H1 (cell line): ENCODE measurements around the gene CABCOCO1. TPM values are rescaled to one million over a fixed set of nuclear protein-coding genes. Genes with fewer than 3 reads are reported as not detected.

ENCODE experiments used
- CTCF ChIA-PET: fragments of 300-600 bp; sonication (Branson Sonifier 250); formaldehyde crosslinking; loops from one replicate; lab custom pipeline; 2021; ENCODE audit not compliant: partially characterized antibody; lab: Charles Lee
- POLR2A ChIA-PET: fragments of 300-600 bp; sonication (Branson Sonifier 250); formaldehyde crosslinking; loops from one replicate; lab custom pipeline; 2021; ENCODE audit warnings: inconsistent platforms; ENCODE audit not compliant: partially characterized antibody; lab: Charles Lee
- DNase-seq, 2 experiments: peaks; one replicate each; pipeline versions ENCODE4 v3.0.0 to v3.0.0-alpha.2; 2010 to 2022; ENCODE audit warnings: low spot score in 2 of 2, low read depth in 1 of 2, mixed read lengths in 1 of 2
- FAIRE-seq: peaks from 2 replicates; lab custom pipeline; 2011; peaks lifted over from hg19 to GRCh38; lab: Jason Lieb, UNC
- H2AFZ ChIP-seq: 2 replicates; pipeline ENCODE4 v1.8.1; 2012; ENCODE audit warnings: low read length, inconsistent platforms
- H2AK5ac ChIP-seq: 2 replicates; pipeline ENCODE4 v1.6.1; 2013; ENCODE audit warnings: low read depth, low read length
- H2BK120ac ChIP-seq: replicated peaks from 2 replicates; pipeline ENCODE3; 2013; ENCODE audit warnings: low read depth, low read length, inconsistent platforms
- H2BK12ac ChIP-seq: 2 replicates; pipeline ENCODE4 v1.6.1; 2013; ENCODE audit warnings: low read depth, low read length
- H2BK15ac ChIP-seq: 2 replicates; pipeline ENCODE4 v1.6.1; 2013; ENCODE audit warnings: low read length
- H2BK20ac ChIP-seq: 2 replicates; pipeline ENCODE4 v1.6.1; 2013; ENCODE audit warnings: low read length
- H2BK5ac ChIP-seq: 2 replicates; pipeline ENCODE4 v1.6.1; 2013; ENCODE audit warnings: low read depth, low read length
- H3K14ac ChIP-seq: 2 replicates; pipeline ENCODE4 v1.6.1; 2013; ENCODE audit warnings: inconsistent platforms; ENCODE audit not compliant: insufficient read length
- H3K18ac ChIP-seq: 2 replicates; pipeline ENCODE4 v1.6.1; 2013; ENCODE audit warnings: low read length; ENCODE audit errors: extremely low read depth
- H3K23ac ChIP-seq: 2 replicates; pipeline ENCODE4 v1.6.1; 2013; ENCODE audit warnings: inconsistent platforms; ENCODE audit not compliant: insufficient read length
- H3K23me2 ChIP-seq: 2 replicates; pipeline ENCODE4 v1.6.1; 2013; ENCODE audit warnings: low read depth, low read length
- H3K27ac ChIP-seq: 2 replicates; pipeline ENCODE4 v1.6.1; 2011; ENCODE audit warnings: low read depth, low read length, inconsistent platforms
- H3K27me3 ChIP-seq, 4 experiments: replicated peaks in 1 of 4; 1 replicate in 1 of 4; 2 replicates in 3 of 4; pipeline versions ENCODE4 v1.6.1 to v1.8.1; 2011 to 2013; ENCODE audit warnings: low read length in 3 of 4, mild to moderate bottlenecking in 3 of 4, inconsistent platforms in 2 of 4, mixed read lengths in 2 of 4, moderate library complexity in 1 of 4; ENCODE audit not compliant: control insufficient read depth in 3 of 4, insufficient read depth in 3 of 4; ENCODE audit errors: extremely low read depth in 1 of 4
- H3K36me3 ChIP-seq, 4 experiments: 2 replicates each; pipeline versions ENCODE4 v1.6.1 to v1.8.1; 2011 to 2013; ENCODE audit warnings: mild to moderate bottlenecking in 4 of 4, low read length in 3 of 4, moderate library complexity in 2 of 4, control low read depth in 1 of 4, inconsistent platforms in 1 of 4; ENCODE audit not compliant: insufficient read depth in 4 of 4, control insufficient read depth in 2 of 4
- H3K4ac ChIP-seq: replicated peaks from 2 replicates; pipeline ENCODE3; 2013; ENCODE audit warnings: low read length, low read depth, mixed read lengths, inconsistent platforms; ENCODE audit not compliant: insufficient read length
- H3K4me1 ChIP-seq, 4 experiments: replicated peaks in 1 of 4; 1 replicate in 1 of 4; 2 replicates in 3 of 4; pipeline versions ENCODE4 v1.6.1 to v1.8.1; 2011 to 2013; ENCODE audit warnings: low read length in 3 of 4, inconsistent platforms in 2 of 4, mixed read lengths in 1 of 4; ENCODE audit not compliant: insufficient read depth in 4 of 4, control insufficient read depth in 3 of 4
- H3K4me2 ChIP-seq, 2 experiments: 2 replicates each; pipeline versions ENCODE4 v1.6.1 to v1.8.1; 2011 to 2013; ENCODE audit warnings: low read depth in 2 of 2, low read length in 2 of 2, control low read depth in 1 of 2, inconsistent platforms in 1 of 2, mild to moderate bottlenecking in 1 of 2; ENCODE audit not compliant: insufficient read depth in 1 of 2
- H3K4me3 ChIP-seq, 4 experiments: fragments of 200-600, 300-600 bp in 1 of 4; sonication (generic), shearing (Covaris generic), sonication (Bioruptor Twin) in 1 of 4; 2 replicates each; pipeline versions ENCODE4 v1.5.1 to v1.8.1; 2011 to 2016; ENCODE audit warnings: low read length in 4 of 4, low read depth in 3 of 4, control low read depth in 2 of 4, inconsistent platforms in 2 of 4, mild to moderate bottlenecking in 2 of 4, mixed read lengths in 1 of 4, moderate library complexity in 1 of 4; ENCODE audit not compliant: insufficient read depth in 2 of 4; ENCODE audit errors: extremely low read depth in 1 of 4
- H3K56ac ChIP-seq: replicated peaks from 2 replicates; pipeline ENCODE3; 2013; ENCODE audit warnings: low read depth, mild to moderate bottlenecking, mixed read lengths, low read length, inconsistent platforms; ENCODE audit not compliant: insufficient read length
- H3K79me1 ChIP-seq: 2 replicates; pipeline ENCODE4 v1.6.1; 2013; ENCODE audit warnings: low read depth, low read length, control low read depth
- H3K79me2 ChIP-seq, 2 experiments: 2 replicates each; pipeline versions ENCODE4 v1.6.1 to v1.8.1; 2012 to 2013; ENCODE audit warnings: low read length in 2 of 2, mild to moderate bottlenecking in 2 of 2, inconsistent platforms in 1 of 2; ENCODE audit not compliant: insufficient read depth in 2 of 2, control insufficient read depth in 1 of 2
- H3K9ac ChIP-seq, 4 experiments: replicated peaks in 1 of 4; 1 replicate in 1 of 4; 2 replicates in 3 of 4; pipeline versions ENCODE4 v1.6.1 to v1.8.1; 2011 to 2013; ENCODE audit warnings: low read depth in 3 of 4, low read length in 3 of 4, control low read depth in 2 of 4, mild to moderate bottlenecking in 2 of 4, moderate library complexity in 2 of 4, inconsistent platforms in 1 of 4; ENCODE audit errors: extremely low read depth in 1 of 4
- H3K9me3 ChIP-seq, 2 experiments: 2 replicates each; pipeline versions ENCODE4 v1.6.1 to v1.8.1; 2012 to 2013; ENCODE audit warnings: mild to moderate bottlenecking in 2 of 2, moderate library complexity in 2 of 2, control low read depth in 1 of 2, inconsistent platforms in 1 of 2, low read depth in 1 of 2, low read length in 1 of 2, mixed read lengths in 1 of 2; ENCODE audit not compliant: insufficient read depth in 2 of 2
- H4K20me1 ChIP-seq, 2 experiments: replicated peaks in 1 of 2; 2 replicates each; pipeline versions ENCODE3 to v1.8.1; 2011 to 2013; ENCODE audit warnings: inconsistent platforms in 2 of 2, low read length in 2 of 2, mild to moderate bottlenecking in 1 of 2; ENCODE audit not compliant: insufficient read depth in 2 of 2, control insufficient read depth in 1 of 2
- H4K5ac ChIP-seq: 2 replicates; pipeline ENCODE4 v1.6.1; 2013; ENCODE audit warnings: low read length, low read depth, mixed read lengths, inconsistent platforms; ENCODE audit not compliant: insufficient read length
- H4K8ac ChIP-seq: 2 replicates; pipeline ENCODE4 v1.8.0; 2013; ENCODE audit warnings: mild to moderate bottlenecking, moderate library complexity, low read length, inconsistent platforms; ENCODE audit not compliant: insufficient read depth; ENCODE audit errors: extremely low read depth
- H4K91ac ChIP-seq: replicated peaks from 2 replicates; pipeline ENCODE3; 2013; ENCODE audit warnings: low read length, mixed read lengths, inconsistent platforms; ENCODE audit not compliant: insufficient read length
- BACH1 ChIP-seq: IDR thresholded peaks from 2 replicates; pipeline ENCODE4 v1.6.1; 2012; ENCODE audit warnings: low read length, improper control_type of control experiment
- CBX8 ChIP-seq: fragments of 300-800, 300-1000 bp; sonication (generic); IDR thresholded peaks from 2 replicates; pipeline ENCODE4 v1.7.1; 2016; ENCODE audit warnings: low read depth, low read length, borderline replicate concordance
- CREB1 ChIP-seq: IDR thresholded peaks from 2 replicates; pipeline ENCODE4 v1.6.1; 2012; ENCODE audit warnings: inconsistent platforms
- GTF2F1 ChIP-seq: IDR thresholded peaks from 2 replicates; pipeline ENCODE4 v1.6.1; 2012; ENCODE audit warnings: low read depth, low read length, improper control_type of control experiment, borderline replicate concordance
- NRF1 ChIP-seq: IDR thresholded peaks from 2 replicates; pipeline ENCODE4 v1.6.1; 2011; ENCODE audit warnings: mild to moderate bottlenecking, low read depth, low read length, improper control_type of control experiment
- RNF2 ChIP-seq: fragments of 200-900, 300-1000 bp; sonication (generic); IDR thresholded peaks from 2 replicates; pipeline ENCODE4 v1.7.1; 2016; ENCODE audit warnings: borderline replicate concordance, low read depth, mild to moderate bottlenecking, antibody characterized with exemption, low read length; ENCODE audit not compliant: poor library complexity, severe bottlenecking; ENCODE audit errors: missing control alignments
- SAP30 ChIP-seq: fragments of 300-600 bp; sonication (generic); IDR thresholded peaks from 2 replicates; pipeline ENCODE4 v1.7.1; 2012; ENCODE audit warnings: low read length, moderate library complexity, mild to moderate bottlenecking, inconsistent platforms; ENCODE audit not compliant: insufficient read depth, insufficient replicate concordance
- SIN3A ChIP-seq, 2 experiments: IDR thresholded peaks in 1 of 2; conservative IDR thresholded peaks in 1 of 2; 2 replicates each; pipeline ENCODE4 v1.6.1; 2011 to 2012; ENCODE audit warnings: low read length in 2 of 2, improper control_type of control experiment in 1 of 2, low read depth in 1 of 2, mild to moderate bottlenecking in 1 of 2
- SIRT6 ChIP-seq: IDR thresholded peaks from one replicate; pipeline ENCODE4 v1.7.1; 2012; ENCODE audit warnings: low read length, inconsistent platforms
- TAF7 ChIP-seq: optimal IDR thresholded peaks from 2 replicates; pipeline ENCODE3; 2011; ENCODE audit warnings: low read depth, mild to moderate bottlenecking, inconsistent platforms, low read length, moderate library complexity, borderline replicate concordance
- TEAD4 ChIP-seq: IDR thresholded peaks from 2 replicates; pipeline ENCODE4 v1.6.1; 2012; ENCODE audit warnings: low read depth, low read length, inconsistent platforms, mixed read lengths
- WGBS, 2 experiments: shearing (Covaris generic) in 1 of 2; methylation state at CpG; one replicate each; pipeline versions ENCODE4 v1.1.6 to v1.1.7; 2013 to 2015; ENCODE audit warnings: low lambda C conversion rate in 2 of 2, mixed read lengths in 2 of 2, inconsistent platforms in 1 of 2, low coverage in 1 of 2, missing lambda C conversion rate in 1 of 2; ENCODE audit not compliant: insufficient replicate concordance in 2 of 2, insufficient coverage in 1 of 2, insufficient read length in 1 of 2; ENCODE audit errors: extremely low coverage in 1 of 2, missing lambda C conversion rate in 1 of 2; 5-methylcytosine and 5-hydroxymethylcytosine counted together
- polyA plus RNA-seq, 7 experiments: library from polyadenylated mRNA; depleted of rRNA in 3 of 7; stranded (reverse) in 5 of 7; unstranded in 2 of 7; fragments of >200 nt in 5 of 7; fragments of 200-250 nt in 2 of 7; gene quantifications; 1 replicate in 5 of 7; 2 replicates in 1 of 7; 4 replicates in 1 of 7; pipeline versions ENCODE4 v1.2.1 to v1.2.3, GENCODE V29; 2011 to 2013; ENCODE audit warnings: missing spikeins in 2 of 7, mixed read lengths in 2 of 7
- total RNA-seq: library from RNA; stranded (reverse); fragmentation: NEBNext Ultra II Directional; extraction: Animal tissue kit (Norgen Biotek cat#: 25700); gene quantifications from 2 replicates; pipeline ENCODE4 v1.2.1, GENCODE V29; 2021
- TF ChIP-seq, protein P1 (sequence below): IDR thresholded peaks from 2 replicates; pipeline ENCODE4 v1.6.1; 2012; ENCODE audit warnings: low read length, inconsistent platforms

CABCOCO1 gene
- total and polyA plus RNA-seq, 2 of the 8 experiments (the other 6 are each of a cell fraction or from before 2014, with no cell fraction given) = not detected

DNA sequence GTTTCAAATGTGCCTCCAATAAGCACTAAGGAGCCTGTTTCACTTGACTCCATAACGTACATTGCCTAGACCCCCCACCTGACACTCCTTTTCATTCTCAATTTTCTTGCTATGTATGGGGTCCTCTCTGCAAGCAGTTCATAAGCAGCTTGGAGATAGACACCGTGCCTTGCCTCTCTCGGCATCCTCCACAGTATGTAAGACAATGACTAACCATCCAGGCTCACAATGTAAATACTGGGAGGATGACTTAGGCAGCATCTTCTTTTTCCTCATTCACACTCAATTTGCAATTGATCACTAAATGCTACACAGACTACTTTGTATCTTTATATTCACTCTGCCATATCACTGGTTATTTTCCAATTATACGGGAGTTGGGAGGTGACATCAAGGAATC is 22.8 kb upstream of the CABCOCO1 start:
- Histone ChIP-seq H3K9ac (no peak overlapping the region), H3K14ac (no peak overlapping the region), H3K9me3 (no peaks in the 10 kb centered on the region), H2BK12ac (no peak overlapping the region), H4K91ac (no peak overlapping the region), H4K8ac (no peak overlapping the region), H2BK5ac (0 out of 2 replicates have a peak overlapping the region, but pooled peaks have one; percentile 38), H3K27me3 (peaks cover 0 to 1% (median 0%) of the 10 kb centered on the region in 4 experiments; a peak in 1 of 7 replicates), H3K27ac (no peak overlapping the region), H3K4me3 (no peak overlapping the region), H3K79me2 (no peaks in the 10 kb centered on the region), H3K79me1 (no peaks in the 10 kb centered on the region), H3K18ac (no peak overlapping the region), H2AK5ac (no peak overlapping the region), H3K4me1 (peaks cover 2 to 13% (median 5%) of the 10 kb centered on the region in 4 experiments; a peak in 6 of 7 replicates), H3K4me2 (no peak overlapping the region), H2BK120ac (no peak overlapping the region), H4K5ac (no peak overlapping the region), H2BK20ac (no peak overlapping the region), H2BK15ac (no peak overlapping the region), H3K56ac (no peak overlapping the region), H3K36me3 (no peaks in the 10 kb centered on the region), H4K20me1 (no peaks in the 10 kb centered on the region), H3K23ac (no peak overlapping the region), H3K4ac (no peak overlapping the region), H2AFZ (0 out of 2 replicates have a peak overlapping the region, but pooled peaks have one; percentile 41), H3K23me2 (no peaks in the 10 kb centered on the region)
- TF ChIP-seq GTF2F1 = no peak
- TF ChIP-seq CBX8 = no peak
- TF ChIP-seq TAF7 = no peak
- no peak for TF ChIP-seq SAP30
- no peak for TF ChIP-seq BACH1
- TF ChIP-seq, protein P1, sequence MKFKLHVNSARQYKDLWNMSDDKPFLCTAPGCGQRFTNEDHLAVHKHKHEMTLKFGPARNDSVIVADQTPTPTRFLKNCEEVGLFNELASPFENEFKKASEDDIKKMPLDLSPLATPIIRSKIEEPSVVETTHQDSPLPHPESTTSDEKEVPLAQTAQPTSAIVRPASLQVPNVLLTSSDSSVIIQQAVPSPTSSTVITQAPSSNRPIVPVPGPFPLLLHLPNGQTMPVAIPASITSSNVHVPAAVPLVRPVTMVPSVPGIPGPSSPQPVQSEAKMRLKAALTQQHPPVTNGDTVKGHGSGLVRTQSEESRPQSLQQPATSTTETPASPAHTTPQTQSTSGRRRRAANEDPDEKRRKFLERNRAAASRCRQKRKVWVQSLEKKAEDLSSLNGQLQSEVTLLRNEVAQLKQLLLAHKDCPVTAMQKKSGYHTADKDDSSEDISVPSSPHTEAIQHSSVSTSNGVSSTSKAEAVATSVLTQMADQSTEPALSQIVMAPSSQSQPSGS = no peak
- no peak for TF ChIP-seq CREB1
- no peak for TF ChIP-seq SIN3A (conservative IDR thresholded peaks at IDR 0.05 in 1 of 2, IDR thresholded peaks at IDR 0.05 in 1 of 2; ENCODE audit: low read depth in 1 of 2, low read length in 2 of 2)
- no peak for TF ChIP-seq TEAD4
- no peak for TF ChIP-seq NRF1
- TF ChIP-seq RNF2 = no peak
- no peak for TF ChIP-seq SIRT6
- POLR2A ChIA-PET = no interaction called here
- FAIRE-seq (no peak), DNase-seq (no peak)
- WGBS, 2 experiments = 81% methylated on average over 4 of the region's 4 CpGs; no CpG with 5 or more reads in 1 of the 2 experiments
- CTCF ChIA-PET = no interaction called here
